HG03159 (cell line): Measurements from ENCODE around the gene RBM44.
"Not testable (repeated sequence)": the region's sequence is repeated elsewhere in the genome, so short reads cannot be mapped to it uniquely, and the experiment has no call there.

Experiments used
- ATAC-seq: cut with Tn5 transposase; IDR thresholded peaks from one replicate; pipeline ENCODE4 v1.9.1; 2021; ENCODE audit warnings: mild to moderate bottlenecking, moderate library complexity; ENCODE audit not compliant: unreplicated experiment

Gene RBM44

GRCh38 chr2:237798236-237799059 is at the start of gene RBM44:
Gene RBM44 (plus strand): TSS chr2:237798779. CDS start chr2:237813610, 14,831 bp downstream.
- no peak for ATAC-seq

GRCh38 chr2:237749002-237749401 is 49.6 kb upstream of the RBM44 start:
- ATAC-seq = no peak

GRCh38 chr2:237749961-237750360 is 48.6 kb upstream of the RBM44 start:
- no peak for ATAC-seq

- not testable (repeated sequence) for ATAC-seq
Observed at GRCh38 chr2:237750441-237750840, 48.1 kb upstream of the RBM44 start.

- peak; percentile 94 for ATAC-seq
Observed at GRCh38 chr2:237752761-237753165, 45.8 kb upstream of the RBM44 start.

- ATAC-seq = no peak
Observed at GRCh38 chr2:237754182-237754581, 44.4 kb upstream of the RBM44 start.

- no peak for ATAC-seq
Observed at GRCh38 chr2:237754626-237755248, 43.8 kb upstream of the RBM44 start.

GRCh38 chr2:237757616-237758015 is 41.0 kb upstream of the RBM44 start:
- no peak for ATAC-seq

GRCh38 chr2:237758185-237758584 is 40.4 kb upstream of the RBM44 start:
- ATAC-seq = no peak

- no peak for ATAC-seq
Observed at GRCh38 chr2:237759176-237759575, 39.4 kb upstream of the RBM44 start.

GRCh38 chr2:237760506-237761502 is 37.8 kb upstream of the RBM44 start:
- no peak for ATAC-seq

- not testable (repeated sequence) for ATAC-seq
Observed at GRCh38 chr2:237762291-237763182, 36.0 kb upstream of the RBM44 start.

- no peak for ATAC-seq
Observed at GRCh38 chr2:237763812-237764211, 34.8 kb upstream of the RBM44 start.

GRCh38 chr2:237765122-237765521 is 33.5 kb upstream of the RBM44 start:
- not testable (repeated sequence) for ATAC-seq

- no peak for ATAC-seq
Observed at GRCh38 chr2:237765875-237766274, 32.7 kb upstream of the RBM44 start.

GRCh38 chr2:237766340-237766739 is 32.2 kb upstream of the RBM44 start:
- ATAC-seq = no peak

GRCh38 chr2:237772513-237772912 is 26.1 kb upstream of the RBM44 start:
- ATAC-seq = no peak

GRCh38 chr2:237773826-237774225 is 24.8 kb upstream of the RBM44 start:
- no peak for ATAC-seq

GRCh38 chr2:237774811-237775553 is 23.6 kb upstream of the RBM44 start:
- peak; percentile 61 for ATAC-seq
